Natural killer cell treated with Interleukin-12 subunit alpha and Interleukin-12 subunit beta and Interleukin-15 and Interleukin-18, amount 100 ng/mL, for 72 hours (primary cell): ENCODE results near the gene CLDN9. TPM values are rescaled to one million over a fixed set of nuclear protein-coding genes. Genes with fewer than 3 reads are reported as not detected.

Source experiments
- ATAC-seq, 2 donors: fragments of 150-1000 bp; cut with Tn5 transposase in 1 of 2; sonication (Bioruptor Pico), chemical (Tn5 transposase) in 1 of 2; 2 replicates each; pipeline ENCODE4 v1.10.0; 2021
- DNase-seq: peaks from one replicate; pipeline ENCODE4 v3.0.0; 2022; ENCODE audit warnings: low spot score
- H3K27ac Mint-ChIP-seq, 2 donors: 1 replicate in 1 of 2; 2 replicates in 1 of 2; pipeline ENCODE4 v1.8.0; 2022; ENCODE audit warnings: mixed read lengths in 2 of 2, mild to moderate bottlenecking in 1 of 2, moderate library complexity in 1 of 2
- H3K27me3 Mint-ChIP-seq, 2 donors: 1 replicate in 1 of 2; 2 replicates in 1 of 2; pipeline ENCODE4 v1.8.0; 2022; ENCODE audit warnings: mixed read lengths in 2 of 2
- H3K36me3 Mint-ChIP-seq: one replicate; pipeline ENCODE4 v1.8.0; 2022; ENCODE audit warnings: mixed read lengths
- H3K4me1 Mint-ChIP-seq, 2 donors: 1 replicate in 1 of 2; 2 replicates in 1 of 2; pipeline ENCODE4 v1.8.0; 2022; ENCODE audit warnings: low read depth in 2 of 2, mixed read lengths in 2 of 2, mild to moderate bottlenecking in 1 of 2
- H3K4me3 Mint-ChIP-seq: one replicate; pipeline ENCODE4 v1.8.0; 2022; ENCODE audit warnings: mixed read lengths
- H3K9me3 Mint-ChIP-seq: 2 replicates; pipeline ENCODE4 v1.8.0; 2022; ENCODE audit warnings: mixed read lengths
- total RNA-seq, 2 donors: library from RNA; stranded (reverse); gene quantifications; one replicate each; pipeline ENCODE4 v1.2.3, GENCODE V29; 2022

Gene CLDN9
- total RNA-seq, 2 donors from 2014 or later: 0.47 TPM; not detected in 1

DNA sequence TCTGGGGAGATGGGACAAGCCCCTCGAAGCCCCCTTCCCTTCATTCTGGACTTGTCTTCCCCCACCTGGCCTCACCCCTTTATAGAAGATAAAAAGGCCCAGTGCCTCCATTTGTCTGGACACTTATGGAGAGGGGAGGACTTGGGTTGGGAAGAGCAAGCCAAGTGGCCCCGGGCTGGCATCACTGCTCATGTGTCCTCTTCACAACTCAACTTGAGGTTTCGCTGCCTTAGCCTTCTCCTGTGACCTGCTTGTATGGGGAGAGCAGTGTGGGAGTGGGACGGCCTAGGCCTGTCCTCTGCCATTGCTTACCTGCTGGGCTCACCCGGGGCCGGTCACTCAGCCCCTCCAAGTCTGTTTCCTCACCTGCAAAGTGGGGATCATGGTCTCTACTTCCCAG, 42.2 kb upstream of the CLDN9 start:
- H3K27ac Mint-ChIP-seq: peak overlapping the region in 1 of 2 donors; percentile 78
- H3K27me3 Mint-ChIP-seq: peaks cover 5% of the 10 kb centered on the region in 2 donors
- ATAC-seq: no peak
- H3K4me1 Mint-ChIP-seq: peaks cover 14 to 26% of the 10 kb centered on the region in 2 donors
- no peaks in the 10 kb centered on the region for H3K36me3 Mint-ChIP-seq
- peak overlapping the region; percentile 67 for H3K4me3 Mint-ChIP-seq
- DNase-seq: no peak
- no peaks in the 10 kb centered on the region for H3K9me3 Mint-ChIP-seq

DNA sequence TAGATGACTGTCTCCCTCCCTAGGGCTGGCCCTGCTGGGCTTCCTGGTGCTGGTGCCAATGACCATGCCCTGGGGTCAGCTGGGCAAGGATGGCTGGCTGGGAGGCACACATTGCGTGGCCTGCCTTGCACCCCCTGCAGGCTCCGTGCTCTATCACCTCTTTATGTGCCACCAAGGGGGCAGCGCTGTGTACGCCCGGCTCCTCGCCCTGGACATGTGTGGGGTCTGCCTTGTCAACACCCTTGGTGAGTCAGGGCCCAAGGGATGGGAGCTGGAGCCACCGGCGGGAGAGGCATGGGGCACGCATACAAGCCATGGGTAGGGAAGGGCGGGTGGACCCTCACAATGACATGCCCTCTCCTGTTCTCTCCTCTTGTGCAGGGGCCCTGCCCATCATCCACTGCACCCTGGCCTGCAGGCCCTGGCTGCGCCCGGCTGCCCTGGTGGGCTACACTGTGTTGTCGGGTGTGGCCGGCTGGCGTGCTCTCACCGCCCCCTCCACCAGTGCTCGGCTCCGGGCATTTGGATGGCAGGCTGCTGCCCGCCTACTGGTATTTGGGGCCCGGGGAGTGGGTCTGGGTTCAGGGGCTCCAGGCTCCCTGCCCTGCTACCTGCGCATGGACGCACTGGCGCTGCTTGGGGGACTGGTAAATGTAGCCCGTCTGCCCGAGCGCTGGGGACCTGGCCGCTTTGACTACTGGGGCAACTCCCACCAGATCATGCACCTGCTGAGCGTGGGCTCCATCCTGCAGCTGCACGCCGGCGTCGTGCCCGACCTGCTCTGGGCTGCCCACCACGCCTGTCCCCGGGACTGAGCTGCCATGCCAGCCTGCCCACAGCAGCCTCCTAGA, 41.4 kb upstream of the CLDN9 start:
- peaks cover 5% of the 10 kb centered on the region in 2 donors for H3K27me3 Mint-ChIP-seq
- H3K4me3 Mint-ChIP-seq: peak overlapping the region; percentile 67
- ATAC-seq (no peak), DNase-seq (no peak)
- H3K27ac Mint-ChIP-seq: peak overlapping the region; percentile 53 to 78
- peaks cover 14 to 26% of the 10 kb centered on the region in 2 donors for H3K4me1 Mint-ChIP-seq
- H3K36me3 Mint-ChIP-seq: no peaks in the 10 kb centered on the region
- H3K9me3 Mint-ChIP-seq: no peaks in the 10 kb centered on the region

DNA sequence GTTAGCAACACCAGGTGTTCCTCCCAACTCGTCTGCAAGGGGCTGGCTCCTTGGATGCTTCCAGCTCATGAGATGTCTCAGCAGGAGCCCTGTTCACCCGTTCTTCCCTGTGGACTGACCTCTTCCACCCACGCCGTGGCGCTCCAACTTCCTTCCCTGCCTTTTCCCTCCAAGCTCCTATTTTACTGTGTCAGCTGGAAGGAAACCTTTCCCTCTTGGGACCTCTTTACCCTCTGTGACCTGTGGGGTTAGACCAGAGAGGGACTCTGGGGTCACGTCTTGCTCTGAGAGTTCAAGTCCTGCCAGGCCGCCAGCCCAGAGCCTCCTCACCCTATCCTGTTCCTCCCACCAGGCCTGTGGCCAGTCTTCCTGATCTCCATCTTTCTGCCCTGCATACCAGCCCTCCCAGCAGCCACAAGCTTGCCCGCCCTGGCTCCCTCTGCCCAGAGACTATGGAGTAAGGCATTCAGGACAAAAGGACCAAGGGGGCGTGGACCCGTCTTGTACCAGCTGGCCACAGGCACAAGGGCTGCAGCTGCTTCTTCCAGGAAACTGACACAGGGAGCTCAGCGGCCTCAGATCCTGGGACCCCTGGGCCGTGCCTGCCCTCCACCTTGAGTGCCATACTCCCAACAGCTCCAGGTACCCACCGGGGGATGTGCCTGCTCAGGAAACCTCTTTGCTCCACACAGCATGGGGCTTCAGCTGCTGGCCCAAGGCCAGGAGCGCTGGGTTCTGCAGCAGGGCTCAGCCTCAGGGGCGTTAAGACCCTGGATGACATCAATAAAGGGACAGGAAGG, 40.5 kb upstream of the CLDN9 start:
- Mint-ChIP-seq H3K27ac (peak overlapping the region; percentile 53 to 60), H3K36me3 (no peaks in the 10 kb centered on the region), H3K9me3 (no peaks in the 10 kb centered on the region), H3K4me3 (peak overlapping the region; percentile 65), H3K4me1 (peaks cover 14 to 26% of the 10 kb centered on the region in 2 donors), H3K27me3 (peaks cover 5% of the 10 kb centered on the region in 2 donors)
- no peak for ATAC-seq
- DNase-seq: no peak

DNA sequence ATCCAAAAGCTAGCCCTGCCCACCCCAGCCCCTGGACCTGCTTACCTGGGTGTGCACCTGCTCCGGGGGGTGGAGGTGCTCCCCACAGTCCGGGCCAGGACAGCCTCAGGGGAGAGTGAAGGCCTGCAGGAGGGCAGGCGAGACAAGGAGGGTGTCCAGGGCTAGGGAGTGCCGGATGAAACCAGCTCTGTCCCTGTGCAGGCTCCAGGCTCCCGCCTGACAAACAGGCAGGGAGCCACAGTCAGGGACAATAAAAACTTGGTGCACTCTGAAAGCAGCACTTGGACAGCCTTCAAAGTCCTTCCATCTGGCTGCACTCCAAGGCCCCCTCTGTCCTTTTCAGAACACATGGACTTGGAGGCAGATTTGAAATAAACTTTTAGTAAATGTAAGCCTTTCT, 39.6 kb upstream of the CLDN9 start:
- DNase-seq (no peak), ATAC-seq (no peak)
- Mint-ChIP-seq H3K4me1 (peaks cover 14 to 23% of the 10 kb centered on the region in 2 donors), H3K36me3 (no peaks in the 10 kb centered on the region), H3K27me3 (peaks cover 3% of the 10 kb centered on the region in 2 donors), H3K4me3 (no peak overlapping the region), H3K27ac (no peak overlapping the region), H3K9me3 (no peaks in the 10 kb centered on the region)

DNA sequence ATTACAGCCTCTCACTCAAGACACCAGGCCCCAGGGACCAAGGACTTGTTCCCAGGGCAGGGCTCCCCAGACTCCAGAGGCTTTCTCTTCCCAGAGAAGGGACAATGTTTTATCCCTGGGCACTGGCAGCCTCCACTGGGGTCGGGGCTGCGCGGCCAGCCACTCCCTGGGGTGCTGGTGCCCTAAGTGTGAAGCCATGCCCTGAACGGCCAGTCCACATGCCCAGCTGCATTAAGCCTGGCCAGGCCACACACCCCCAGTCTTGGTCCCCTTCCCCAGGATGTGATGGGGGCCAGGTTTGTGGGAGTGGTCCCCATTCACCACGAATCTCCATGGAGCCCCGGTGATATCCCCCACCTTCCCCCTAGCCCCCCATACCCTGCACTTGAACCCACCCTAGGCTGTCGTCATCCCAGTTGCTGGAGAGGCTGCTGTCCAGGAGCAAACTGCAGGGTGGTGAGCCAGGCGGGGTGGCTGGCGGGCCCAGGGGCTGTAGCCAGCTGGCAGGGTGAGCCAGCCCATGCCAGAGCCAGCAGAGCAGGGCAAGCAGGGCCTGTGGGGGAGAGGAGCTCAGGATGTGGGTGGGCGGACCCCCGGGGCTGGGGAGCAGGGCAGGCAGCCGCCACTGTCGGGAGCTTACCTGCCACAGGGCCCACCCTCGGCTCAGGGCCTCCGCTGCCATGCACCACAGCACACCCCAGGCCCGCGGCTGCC, 39.0 kb upstream of the CLDN9 start:
- ATAC-seq: no peak
- Mint-ChIP-seq H3K27me3 (no peaks in the 10 kb centered on the region), H3K27ac (no peak overlapping the region), H3K36me3 (no peaks in the 10 kb centered on the region), H3K9me3 (no peaks in the 10 kb centered on the region), H3K4me3 (no peak overlapping the region), H3K4me1 (peaks cover 8 to 17% of the 10 kb centered on the region in 2 donors)
- DNase-seq: no peak

DNA sequence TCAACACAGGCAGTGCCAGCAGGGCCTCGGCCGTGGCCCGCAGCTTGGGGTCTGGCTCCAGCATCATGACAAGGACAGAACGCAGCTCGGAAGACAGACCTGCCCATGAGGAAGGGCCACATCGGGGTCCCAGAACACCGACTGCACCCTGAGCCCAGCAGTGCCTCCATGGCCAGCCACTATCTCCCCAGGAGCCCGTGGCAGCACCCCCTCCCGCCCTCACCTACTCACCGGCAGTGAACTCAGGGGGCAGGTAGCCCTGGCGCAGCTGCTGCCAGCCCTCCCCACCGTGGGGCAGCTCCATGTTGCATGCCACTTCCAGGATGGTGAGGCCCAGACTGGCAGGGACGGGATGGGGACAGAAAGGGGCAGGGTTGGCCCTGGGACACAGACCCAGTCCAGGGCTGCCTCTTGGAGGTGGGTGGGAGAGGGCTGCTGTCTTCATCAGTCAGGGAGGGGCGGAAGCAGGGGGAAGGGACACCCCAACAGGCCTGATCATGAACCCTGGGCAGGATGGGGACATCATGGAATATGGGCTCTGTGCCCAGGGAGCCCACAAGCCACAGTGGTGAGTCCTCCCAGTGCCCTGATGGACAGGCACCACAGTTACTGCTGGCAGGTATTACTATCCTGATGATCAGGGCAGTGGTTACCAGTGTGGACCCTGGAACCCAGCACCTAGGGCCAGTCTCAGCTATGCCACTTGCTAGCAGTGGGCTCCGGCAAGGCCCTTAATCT, 38.2 kb upstream of the CLDN9 start:
- H3K9me3 Mint-ChIP-seq: no peaks in the 10 kb centered on the region
- no peaks in the 10 kb centered on the region for H3K27me3 Mint-ChIP-seq
- DNase-seq (no peak), ATAC-seq (no peak)
- peaks cover 8 to 17% of the 10 kb centered on the region in 2 donors for H3K4me1 Mint-ChIP-seq
- H3K27ac Mint-ChIP-seq: no peak overlapping the region
- H3K36me3 Mint-ChIP-seq: no peaks in the 10 kb centered on the region
- H3K4me3 Mint-ChIP-seq: no peak overlapping the region

DNA sequence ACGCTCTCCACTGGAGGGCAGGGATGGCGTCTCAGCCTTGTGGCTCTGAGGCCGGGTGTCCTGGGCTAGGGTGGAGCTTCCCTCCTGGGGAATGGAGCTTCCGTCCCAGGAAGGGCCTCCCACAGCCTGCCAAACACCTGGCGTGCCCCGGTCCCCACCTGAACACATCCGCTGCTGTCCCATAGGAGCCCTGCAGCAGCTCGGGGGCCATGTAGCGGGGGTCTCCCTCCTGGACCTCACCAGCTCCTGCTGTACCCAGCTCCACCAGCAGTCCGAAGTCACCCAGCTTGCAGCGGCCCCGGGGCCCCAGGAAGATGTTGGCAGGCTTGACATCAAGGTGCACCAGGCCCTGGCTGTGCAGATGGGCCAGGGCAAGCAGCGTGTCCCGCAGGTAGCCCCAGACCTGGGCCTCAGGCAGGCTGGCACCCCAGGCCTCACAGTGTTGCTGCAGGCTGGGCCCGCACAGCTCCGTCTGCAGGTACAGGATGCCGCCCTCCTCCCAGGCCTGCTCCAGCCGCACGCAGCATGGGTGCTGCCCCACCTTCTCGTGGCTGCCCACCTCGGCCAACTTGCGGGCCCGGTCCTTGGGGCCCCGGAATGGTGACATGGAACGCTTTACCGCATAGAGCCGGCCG, 37.4 kb upstream of the CLDN9 start:
- Mint-ChIP-seq H3K27ac (no peak overlapping the region), H3K4me1 (peaks cover 8 to 17% of the 10 kb centered on the region in 2 donors), H3K4me3 (no peak overlapping the region), H3K9me3 (no peaks in the 10 kb centered on the region), H3K27me3 (no peaks in the 10 kb centered on the region), H3K36me3 (no peaks in the 10 kb centered on the region)
- DNase-seq: no peak
- no peak for ATAC-seq

DNA sequence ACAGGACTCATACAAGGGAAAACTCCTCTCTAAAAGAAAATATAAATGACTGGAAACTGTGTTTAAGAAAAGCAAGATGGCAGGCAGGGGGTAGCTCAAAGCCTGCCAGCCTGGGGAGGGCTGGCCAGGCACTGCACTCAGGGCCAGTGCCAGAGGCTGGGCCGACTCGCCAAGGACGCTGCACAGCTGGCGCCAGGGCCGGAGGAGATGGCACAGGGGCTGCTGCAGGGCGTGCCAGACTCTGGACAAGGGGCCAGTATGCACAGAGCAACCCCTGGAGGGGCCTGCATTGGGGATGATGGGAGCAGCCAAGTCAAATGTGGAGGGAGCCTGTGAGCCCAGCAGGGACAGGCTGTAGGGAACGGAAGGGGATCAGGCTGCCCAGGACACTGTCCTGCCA, 36.5 kb upstream of the CLDN9 start:
- no peaks in the 10 kb centered on the region for H3K9me3 Mint-ChIP-seq
- ATAC-seq (no peak), DNase-seq (no peak)
- no peaks in the 10 kb centered on the region for H3K27me3 Mint-ChIP-seq
- peaks cover 6 to 13% of the 10 kb centered on the region in 2 donors for H3K4me1 Mint-ChIP-seq
- no peaks in the 10 kb centered on the region for H3K36me3 Mint-ChIP-seq
- no peak overlapping the region for H3K4me3 Mint-ChIP-seq
- H3K27ac Mint-ChIP-seq: no peak overlapping the region

DNA sequence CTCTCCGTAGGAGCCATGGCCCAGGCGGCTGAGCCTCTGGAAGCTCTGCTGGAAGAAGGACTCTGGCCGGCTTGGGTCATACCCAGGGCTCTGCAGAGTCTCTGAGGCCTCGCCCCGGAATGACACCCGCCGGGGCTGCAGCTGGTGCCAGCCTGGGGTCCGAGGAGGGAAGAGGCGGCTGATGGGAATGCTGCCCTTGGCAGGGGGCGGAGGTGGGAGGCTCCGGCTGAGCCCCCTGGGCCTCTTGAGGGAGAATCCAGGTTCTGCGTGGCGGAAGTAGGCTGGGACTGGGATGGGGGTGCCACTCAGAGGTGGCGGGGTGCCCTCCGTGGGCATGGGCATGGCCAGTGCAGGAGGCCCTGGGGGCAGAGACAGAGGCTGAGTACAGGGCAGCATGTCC, 36.0 kb upstream of the CLDN9 start:
- ATAC-seq (no peak), DNase-seq (no peak)
- Mint-ChIP-seq H3K36me3 (no peaks in the 10 kb centered on the region), H3K27ac (no peak overlapping the region), H3K4me1 (peaks cover 8 to 16% of the 10 kb centered on the region in 2 donors), H3K9me3 (no peaks in the 10 kb centered on the region), H3K27me3 (no peaks in the 10 kb centered on the region), H3K4me3 (no peak overlapping the region)

DNA sequence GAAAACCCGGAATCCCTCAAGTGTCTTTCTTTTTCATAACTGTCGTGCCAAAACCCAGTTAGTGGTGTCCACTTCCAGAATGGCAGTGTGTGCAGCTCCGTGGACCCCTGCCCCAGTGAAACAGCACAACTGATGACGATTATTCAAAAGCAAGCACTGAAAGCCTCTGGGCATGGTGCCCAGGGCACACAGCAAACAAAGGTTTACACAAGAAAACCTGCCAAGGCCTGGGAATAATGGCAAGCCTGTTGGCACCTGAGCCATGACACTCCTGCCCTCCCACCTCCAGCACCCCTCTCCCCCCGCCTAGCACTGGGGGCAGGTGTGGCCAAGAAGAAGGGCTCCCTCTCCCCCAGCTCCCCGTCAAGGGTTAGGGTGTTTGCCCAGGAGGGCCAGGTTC, 35.3 kb upstream of the CLDN9 start:
- Mint-ChIP-seq H3K4me1 (peaks cover 6 to 15% of the 10 kb centered on the region in 2 donors), H3K27ac (no peak overlapping the region), H3K9me3 (no peaks in the 10 kb centered on the region), H3K27me3 (no peaks in the 10 kb centered on the region), H3K36me3 (no peaks in the 10 kb centered on the region), H3K4me3 (no peak overlapping the region)
- DNase-seq (no peak), ATAC-seq (no peak)

DNA sequence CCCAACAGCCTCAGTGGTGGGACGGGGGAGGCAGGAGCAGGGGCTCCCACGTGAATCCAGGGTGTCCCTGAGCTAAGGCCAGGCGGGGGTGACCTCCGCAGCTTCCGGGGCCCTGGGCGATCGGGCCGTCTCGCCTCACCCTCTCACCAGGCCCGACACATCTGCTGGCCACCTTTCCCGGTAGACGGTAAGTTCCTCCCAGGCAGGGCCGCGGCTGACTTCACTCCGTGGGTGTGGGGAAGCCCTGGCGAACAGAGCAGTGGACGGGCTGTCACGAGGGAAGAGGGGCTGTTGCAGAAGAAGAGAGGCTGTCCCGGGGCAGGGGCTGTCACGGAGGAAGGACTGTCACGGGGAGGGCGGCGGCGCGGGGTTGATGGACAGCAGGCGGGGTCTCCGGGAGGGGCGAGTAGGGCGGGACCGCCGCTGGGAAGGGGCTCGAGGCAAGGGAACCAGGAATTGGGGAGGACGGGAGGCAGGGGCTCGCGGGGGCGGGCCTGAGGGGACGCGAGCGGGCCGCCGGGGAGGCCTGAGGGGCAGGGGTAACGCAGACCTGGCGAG, 33.0 kb upstream of the CLDN9 start:
- ATAC-seq (peak in 1 of 2 donors; percentile 14), DNase-seq (no peak)

DNA sequence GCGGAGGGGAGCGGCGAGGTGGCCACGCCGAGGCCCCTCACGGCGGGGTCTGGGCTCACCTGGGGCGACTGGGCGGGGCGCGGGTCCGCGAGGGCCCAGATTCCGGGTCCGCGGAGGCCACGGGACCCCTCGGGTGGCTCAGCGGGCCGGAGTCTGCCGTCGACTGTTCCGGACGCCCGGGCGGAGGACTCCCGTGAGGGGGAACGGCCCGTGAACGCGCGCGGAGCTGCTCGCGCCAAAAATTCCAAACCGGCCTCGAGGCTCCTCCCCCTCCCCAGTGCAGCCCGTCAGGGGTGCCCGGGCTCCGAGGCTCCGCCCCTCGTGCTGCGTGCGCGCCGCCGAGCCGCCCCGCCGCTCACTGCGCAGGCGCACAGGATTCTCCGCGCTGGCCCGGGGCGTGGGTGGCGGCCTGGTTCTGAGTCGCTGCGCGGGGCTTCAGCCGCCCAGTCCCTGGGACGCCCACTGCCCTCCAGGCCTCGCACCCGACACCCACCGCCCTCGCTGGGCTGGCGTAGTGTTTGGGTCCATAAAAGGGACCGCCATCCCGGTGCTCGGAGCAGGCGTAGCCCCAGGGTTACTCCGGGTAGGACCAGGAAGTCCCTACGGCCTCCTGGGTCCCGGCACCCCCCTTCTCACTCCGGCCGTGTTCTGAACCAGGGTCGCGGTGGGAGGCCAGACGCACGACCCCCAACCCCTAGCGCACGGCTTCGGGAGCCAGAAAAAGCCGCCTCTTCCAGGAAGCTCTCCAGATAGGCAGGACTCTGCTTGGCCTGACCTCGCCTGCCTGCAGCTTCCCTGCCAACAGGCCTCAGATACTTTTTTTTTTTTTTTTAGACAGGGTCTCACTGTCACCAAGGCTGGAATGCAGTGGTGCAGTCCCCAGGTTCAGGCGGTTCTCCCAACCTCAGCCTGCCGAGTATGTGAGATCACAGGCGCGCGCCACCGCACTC, 32.2 kb upstream of the CLDN9 start, which contains the start of gene PKMYT1:
PKMYT1 (minus strand) TSS at position 220 of the 950 bp plus-strand sequence. CDS start 789 bp downstream, outside the sequence.
- DNase-seq (peak; percentile 95), ATAC-seq (peak; percentile 93 to 95)
- Mint-ChIP-seq H3K36me3 (no peaks in the 10 kb centered on the region), H3K27me3 (no peaks in the 10 kb centered on the region), H3K4me1 (peaks cover 10 to 19% of the 10 kb centered on the region in 2 donors), H3K27ac (peak within 1 kb of the TSS; percentile 77 to 80), H3K9me3 (no peaks in the 10 kb centered on the region), H3K4me3 (peak within 1 kb of the TSS; percentile 69)

More for the DNA sequence above, 33.0 kb upstream of the CLDN9 start:
- Mint-ChIP-seq H3K36me3 (no peaks in the 10 kb centered on the region), H3K27me3 (no peaks in the 10 kb centered on the region), H3K4me1 (peaks cover 10 to 19% of the 10 kb centered on the region in 2 donors), H3K4me3 (peak overlapping the region; percentile 69), H3K9me3 (no peaks in the 10 kb centered on the region), H3K27ac (peak overlapping the region in 1 of 2 donors; percentile 49)
